ENCODE data around the gene VPS13D.

VPS13D gene

DNA sequence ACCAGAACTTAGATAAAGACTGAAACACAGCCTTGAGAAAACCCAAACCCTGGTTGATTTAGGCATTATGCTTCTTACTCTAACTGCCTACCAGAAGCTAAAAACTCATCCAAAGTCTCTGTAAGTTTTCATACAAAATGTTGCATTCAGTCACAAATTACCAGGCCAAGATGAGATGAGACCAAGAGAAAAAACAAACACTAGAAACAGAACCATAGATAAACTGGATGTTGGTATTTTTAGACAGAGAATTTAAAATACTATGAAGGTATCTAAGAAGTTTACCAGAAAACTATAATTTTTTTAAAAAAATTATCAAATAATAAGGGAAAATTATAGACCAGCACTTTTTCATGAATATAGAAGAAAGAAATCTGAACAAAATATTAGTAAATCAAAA, 180.5 kb downstream of the VPS13D start:
- DNase-seq: no peak

DNA sequence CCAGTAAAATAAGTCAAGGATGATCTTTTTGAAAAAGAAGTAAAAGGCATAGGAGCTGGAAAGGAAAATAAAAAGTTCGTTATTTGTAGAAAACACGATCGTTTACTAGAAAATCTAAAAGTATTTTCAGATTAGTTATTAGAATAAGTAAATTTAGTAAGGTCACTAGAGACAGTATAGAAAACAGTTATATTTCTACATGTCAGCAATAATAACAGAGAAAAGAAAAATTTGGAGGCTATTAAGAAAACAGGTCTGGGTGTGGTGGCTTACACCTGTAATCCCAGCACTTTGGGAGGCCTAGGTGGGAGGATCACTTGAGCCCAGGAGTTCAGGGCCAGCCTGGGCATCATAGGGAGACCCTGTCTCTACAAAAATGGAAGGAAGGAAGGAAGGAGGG, 181.3 kb downstream of the VPS13D start:
- DNase-seq: no peak

DNA sequence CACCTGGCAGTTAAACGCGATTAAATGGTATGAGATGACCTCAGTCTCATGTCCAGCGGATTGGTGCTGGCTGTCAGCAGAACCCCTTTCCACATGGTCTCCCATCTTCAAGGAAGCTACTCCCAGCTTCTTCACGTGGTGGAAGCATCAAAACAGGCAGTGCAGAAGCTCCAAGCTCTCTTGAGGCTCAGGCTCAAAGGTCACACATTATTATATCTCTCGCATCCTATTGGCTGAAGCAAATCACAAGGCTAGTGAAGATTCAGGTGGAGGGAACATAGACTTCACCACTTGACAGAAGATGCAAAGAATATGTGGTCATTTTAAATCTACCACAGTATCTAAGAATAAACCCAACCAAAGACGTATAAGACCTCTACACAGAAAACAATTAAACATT, 181.9 kb downstream of the VPS13D start:
- no peak for DNase-seq

DNA sequence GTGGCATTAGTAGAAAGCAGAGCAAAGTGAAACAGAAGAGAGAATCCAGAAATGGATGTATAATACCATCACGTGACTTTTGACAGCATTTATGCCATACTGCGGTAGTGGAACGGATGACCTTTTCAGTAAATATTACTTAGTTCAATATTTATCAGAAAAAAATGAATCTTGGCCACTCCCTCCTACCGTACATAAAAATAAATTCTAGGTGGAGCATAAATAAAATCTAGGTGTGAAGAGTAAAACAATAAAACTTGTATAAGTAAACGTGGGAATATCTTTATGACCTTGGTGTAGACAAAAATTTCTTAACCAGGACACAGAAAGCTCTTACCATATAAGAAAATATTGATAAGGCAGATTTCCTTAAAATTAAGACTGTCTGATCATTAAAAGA, 182.6 kb downstream of the VPS13D start:
- no peak for DNase-seq

DNA sequence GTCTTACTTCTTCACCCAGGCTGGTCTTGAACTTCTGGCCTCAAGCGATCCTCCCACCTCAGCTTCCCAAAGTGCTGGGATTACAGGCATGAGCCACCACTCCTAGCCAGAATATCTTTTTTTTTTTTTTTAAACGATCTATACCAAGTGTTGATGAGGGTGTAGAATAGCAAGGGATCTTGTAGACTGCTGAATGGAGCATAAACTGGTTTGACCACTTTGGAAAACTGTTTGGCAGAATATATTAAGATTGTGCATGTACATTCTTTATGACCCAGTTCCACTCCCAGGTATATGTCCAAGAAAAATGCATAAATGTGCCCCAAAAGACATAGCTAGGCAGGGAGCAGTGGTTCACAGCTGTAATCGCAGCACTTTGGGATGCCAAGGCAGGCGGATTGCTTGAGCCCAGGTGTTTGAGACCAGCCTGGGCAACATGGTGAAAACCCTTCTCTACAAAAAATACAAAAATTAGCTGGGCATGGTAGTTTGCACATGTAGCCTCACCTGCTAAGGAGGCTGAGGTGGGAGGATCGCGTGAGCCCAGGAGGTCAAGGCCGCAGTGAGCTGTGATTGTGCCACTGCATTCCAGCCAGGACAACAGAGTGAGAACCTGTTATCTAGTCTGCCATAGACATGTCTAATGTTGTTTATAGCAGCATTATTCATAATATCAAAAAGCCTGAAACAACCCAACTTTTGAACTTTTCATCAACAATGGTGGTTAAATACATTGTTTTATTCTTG, 184.0 kb downstream of the VPS13D start:
- DNase-seq: no peak

DNA sequence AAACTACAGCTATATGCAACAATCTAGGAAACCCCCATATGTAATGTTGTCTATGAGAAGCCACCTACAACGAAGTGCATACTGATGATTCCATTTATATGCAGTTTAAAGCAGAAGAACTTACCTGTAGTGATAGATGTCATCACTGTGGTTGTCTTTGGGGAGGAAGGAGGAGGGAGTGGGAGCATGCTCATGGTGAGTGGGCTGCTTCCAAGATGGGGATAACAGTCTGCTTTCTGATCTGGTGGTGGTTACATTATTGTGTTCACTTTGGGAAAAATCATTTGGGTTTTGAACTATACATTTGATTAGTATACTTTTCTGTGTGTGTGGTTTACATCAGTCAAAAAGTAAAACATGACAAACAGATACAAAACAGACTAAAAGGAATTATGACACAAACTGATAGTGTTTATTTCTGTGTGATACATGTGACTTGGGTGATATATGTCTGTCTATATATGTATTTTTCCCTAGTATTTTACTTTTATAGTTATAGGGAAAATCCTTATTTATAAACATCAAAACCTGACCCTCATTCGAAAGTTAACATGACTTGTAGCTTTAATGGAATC, 184.7 kb downstream of the VPS13D start:
- no peak for DNase-seq

DNA sequence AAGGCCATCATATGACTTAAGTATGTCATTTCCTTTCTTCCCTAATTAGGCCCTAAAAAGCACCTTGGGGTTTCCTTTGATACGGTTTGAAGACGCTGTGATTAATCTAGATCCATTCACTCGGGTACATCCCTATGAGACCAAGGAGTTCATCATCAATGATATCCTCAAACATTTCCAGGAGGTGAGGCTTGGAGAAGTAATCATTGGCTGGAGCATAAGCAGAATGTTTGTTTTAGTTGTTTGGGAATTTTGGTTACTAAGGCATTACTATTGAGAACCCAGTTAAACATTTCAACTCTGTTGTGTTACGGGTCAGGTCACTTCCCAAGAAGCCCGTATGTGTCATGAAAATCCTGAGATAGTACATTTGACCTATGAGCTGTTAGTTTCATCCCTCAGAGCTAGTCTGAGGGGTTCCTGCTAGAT, 185.2 kb downstream of the VPS13D start:
- no peak for DNase-seq

DNA sequence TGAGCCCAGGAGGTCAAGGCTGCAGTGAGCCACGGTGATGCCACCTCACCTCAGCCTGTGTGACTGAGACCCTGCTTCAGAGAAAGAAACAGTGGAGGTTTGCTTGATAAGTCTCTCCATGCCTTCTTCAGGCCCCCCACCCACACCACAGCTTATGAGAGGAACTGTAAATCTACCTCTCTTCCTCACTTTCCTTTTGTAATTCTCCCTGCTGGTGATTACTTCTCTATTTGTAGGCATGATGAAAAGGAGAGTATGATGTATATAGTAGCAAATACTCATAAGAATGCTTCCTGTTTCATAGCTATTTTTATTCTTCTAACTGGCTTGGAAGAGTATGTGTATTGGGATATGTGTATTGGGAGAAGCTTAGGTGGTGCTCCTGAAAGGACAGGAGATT, 186.3 kb downstream of the VPS13D start:
- no peak for DNase-seq

DNA sequence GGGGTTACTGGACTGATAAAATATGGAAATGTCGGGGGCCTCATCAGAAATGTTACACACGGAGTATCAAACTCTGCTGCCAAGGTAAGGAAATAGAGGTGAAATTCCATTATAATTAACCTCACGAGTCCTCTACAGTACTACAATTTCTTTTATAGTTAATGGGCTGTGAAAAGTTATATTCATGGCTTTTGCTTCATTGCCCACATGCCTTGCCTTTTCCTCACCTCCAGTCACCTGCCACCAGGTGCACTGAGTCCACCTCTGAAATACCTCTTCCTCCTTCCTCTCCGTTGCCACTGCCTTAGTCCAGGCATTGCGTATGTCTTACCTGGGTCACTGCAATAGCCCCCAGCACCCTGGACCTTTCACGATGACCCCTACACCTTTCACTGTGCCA, 186.9 kb downstream of the VPS13D start:
- DNase-seq: no peak

DNA sequence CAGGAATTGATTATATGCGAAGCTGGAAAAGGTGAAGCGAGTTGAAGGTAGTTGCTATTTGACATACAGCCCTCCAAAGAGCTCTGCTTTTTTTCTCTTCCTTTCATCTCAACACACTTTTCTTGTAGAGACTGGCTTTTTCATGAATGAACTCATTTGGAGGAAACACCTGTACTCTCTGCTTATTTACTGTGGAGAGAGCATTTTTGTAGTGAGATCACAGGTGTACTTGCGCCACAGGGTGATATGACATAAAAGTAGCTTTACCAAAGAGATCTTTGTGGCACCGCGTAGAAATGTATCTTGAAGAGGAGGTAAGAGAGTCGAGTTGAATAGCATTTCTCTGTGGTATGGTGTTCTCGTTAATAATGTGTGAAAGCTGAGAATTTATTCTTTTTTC, 187.6 kb downstream of the VPS13D start:
- DNase-seq: no peak

DNA sequence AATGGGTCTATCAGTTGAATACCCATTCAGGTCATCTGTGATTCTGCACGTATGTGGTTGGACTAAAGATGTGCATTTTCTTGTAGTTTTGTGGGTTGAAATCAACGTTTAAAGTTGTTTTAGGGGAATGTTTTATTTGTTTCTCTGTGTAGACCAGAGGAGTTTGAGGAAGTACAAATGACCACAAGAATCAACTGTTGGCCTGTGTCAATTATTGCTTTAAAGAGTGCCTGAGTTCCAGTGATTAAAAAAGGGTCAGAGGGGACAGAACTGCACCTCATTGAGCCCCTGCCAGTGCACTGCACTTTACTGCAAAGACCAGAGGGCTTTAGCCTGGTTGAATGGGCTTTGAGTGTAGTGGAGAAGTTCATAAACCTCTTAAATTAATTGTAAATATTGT, 190.3 kb downstream of the VPS13D start:
- no peak for DNase-seq

DNA sequence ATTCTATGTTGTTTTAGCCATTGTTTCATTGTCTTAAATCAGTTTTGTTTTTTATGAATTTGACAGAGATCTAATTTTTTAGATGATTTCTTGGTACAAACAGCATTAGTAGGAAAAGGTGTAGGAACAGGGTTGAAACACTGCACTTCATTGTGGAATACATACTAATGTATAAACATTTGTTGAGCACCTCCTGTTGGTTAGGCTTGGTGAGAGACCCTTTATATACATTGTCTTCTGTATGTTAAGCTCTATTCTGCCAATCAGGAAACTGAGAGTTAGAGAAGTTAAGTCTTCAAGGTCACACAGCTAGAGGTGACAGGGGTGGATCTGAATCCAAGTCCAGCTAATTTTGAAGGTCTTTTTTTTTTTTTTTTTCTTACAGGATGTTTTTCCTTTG, 192.7 kb downstream of the VPS13D start:
- DNase-seq: peak; percentile 16

DNA sequence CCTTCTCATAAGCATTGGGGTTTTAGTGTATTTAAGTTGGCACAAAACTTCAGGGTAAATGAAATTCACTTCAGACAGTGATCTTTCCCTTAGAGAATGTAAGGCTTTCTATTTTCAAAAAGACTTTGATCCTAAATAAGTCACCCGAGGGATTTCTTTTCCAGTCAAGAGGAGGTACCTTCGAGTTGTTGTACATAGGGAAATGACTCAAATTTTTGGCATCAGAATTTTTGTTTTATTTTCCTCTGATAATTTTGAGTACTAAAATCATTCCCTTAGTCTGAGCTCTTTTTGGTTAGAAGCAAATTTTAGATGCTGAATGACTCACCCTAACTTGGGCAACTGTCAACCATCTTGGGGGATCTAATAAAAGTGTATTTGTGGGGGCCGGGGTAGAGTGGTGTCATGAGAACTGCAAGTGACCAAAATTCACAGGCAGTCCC, 194.3 kb downstream of the VPS13D start:
- no peak for DNase-seq

DNA sequence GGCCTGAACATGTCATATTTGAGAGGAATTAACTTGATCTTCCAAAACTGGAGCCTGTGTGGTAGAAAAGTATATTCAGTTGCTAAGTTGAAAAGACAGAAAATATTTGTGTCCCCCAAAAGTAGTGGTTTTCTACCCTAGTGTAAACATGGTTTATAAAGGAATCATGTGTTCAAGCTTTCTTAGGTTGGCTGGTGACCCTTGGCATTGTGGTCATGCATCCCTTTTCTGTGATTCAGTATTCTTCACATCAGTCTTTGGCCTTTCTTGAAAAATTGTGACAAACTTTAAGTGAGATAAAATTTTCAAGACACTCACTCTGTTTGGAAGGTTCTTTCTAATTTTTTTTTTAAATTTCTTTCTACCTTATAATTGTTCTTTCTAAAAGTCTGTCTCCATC, 195.0 kb downstream of the VPS13D start:
- no peak for DNase-seq

DNA sequence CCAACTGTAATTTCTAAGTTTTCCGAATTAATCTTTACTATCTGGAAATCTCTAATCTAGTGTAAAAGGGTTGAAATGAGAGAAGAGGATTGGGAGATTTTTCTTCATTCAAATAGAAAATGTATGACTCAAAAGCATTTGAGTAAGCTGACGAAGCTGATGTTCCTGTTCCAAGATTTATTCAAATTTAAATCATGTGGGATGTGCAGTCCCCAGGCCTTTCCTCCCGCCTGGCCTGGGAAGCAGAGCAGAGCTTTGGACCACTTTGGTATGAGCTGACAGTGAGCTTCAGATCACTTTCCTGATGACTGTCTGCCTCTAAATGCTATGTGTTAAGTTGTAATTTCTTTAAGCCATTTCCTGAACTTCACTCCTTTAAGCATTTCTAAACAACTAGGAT, 196.2 kb downstream of the VPS13D start:
- no peak for DNase-seq

DNA sequence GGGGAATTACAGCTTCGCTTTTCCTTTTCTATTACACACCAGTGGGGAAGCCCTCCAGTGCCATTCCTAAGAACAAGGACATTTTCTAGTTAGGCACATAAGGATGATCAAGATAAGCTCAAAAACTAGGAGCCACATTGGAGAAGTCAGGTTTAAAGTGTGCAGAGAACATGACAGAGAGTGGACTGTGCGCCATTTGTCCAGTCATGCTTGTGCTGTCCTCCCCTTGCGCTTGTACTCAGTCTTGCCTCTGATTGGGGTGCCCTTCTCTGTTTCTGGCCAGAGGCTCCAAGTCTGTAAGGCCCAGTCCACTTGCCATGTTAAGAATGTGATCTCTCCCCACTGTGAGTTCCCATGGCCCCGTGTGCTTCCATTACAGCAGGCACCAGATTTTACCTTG, 198.5 kb downstream of the VPS13D start:
- DNase-seq: no peak

DNA sequence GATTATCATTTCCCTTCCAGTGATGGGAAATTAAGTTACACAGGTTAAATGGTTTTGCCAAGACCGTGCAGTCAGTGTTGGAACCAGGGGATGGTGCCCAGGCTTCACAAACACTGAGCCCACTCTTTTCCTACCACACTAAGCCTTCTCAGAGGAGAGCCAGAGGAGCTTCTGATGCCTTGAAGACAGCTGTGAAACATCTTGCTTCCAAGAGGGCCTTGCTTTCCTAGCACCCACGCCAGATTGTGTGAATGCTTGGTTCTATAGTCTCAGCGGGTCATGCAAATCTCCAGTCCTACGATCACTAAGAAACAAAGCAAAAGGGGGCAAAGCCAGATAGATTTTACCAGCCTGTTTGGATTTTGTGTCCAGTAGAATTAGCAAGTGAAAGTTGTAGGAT, 200.7 kb downstream of the VPS13D start:
- no peak for DNase-seq

DNA sequence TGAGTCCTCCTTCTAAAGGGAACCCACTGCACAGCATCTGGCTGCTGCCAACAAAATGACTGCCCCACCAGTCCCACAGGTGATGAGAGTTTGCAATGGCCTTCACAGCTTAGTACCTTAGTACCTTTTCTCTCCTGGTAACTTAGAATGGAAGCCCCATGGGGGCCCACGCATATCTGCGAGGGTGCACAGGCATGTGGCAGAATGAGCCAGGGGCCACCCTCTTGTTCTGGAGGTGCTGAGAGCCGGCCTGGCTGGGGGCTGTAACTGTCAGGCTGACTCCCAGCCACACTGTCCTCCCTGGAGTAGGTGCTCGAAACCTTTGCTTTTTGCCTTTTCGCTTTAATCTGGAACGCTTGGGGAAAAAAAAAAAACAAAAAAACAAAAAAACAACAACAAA, 203.1 kb downstream of the VPS13D start:
- no peak for DNase-seq

DNA sequence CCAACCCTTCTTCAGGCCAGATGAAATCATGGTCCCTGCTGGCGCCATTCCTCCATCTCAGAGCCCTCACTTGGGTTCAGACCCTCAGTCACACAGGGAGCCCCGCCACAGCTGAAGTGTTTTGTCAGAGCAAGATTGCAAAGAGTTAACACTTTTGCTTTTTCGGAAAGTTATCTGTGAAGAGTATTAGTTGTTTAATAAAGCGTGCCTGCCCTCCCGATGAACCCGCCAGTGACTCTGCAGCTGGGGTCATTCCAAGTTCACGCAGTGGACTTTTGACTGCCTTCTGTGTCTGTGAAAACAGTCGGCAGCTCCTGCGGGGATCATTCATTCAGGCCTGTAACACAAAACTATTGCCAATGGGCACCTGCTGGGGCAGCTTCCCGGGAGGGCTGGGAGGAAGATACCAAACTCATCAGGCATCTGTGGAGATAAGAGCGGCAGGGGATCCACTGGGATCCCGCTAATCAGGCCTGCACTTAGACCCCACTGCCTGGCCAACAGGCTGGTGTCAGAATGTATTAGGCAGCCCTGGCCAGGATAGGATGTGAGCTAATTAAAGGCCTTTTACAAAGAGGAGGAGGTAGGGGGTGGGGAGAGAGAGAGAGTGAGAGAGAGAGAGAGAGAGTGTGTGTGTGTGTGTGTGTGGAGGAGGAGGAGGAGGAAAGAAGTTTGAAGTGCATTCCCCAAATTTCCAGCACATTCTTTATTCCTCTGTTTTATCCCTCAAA, 203.7 kb downstream of the VPS13D start:
- no peak for DNase-seq

DNA sequence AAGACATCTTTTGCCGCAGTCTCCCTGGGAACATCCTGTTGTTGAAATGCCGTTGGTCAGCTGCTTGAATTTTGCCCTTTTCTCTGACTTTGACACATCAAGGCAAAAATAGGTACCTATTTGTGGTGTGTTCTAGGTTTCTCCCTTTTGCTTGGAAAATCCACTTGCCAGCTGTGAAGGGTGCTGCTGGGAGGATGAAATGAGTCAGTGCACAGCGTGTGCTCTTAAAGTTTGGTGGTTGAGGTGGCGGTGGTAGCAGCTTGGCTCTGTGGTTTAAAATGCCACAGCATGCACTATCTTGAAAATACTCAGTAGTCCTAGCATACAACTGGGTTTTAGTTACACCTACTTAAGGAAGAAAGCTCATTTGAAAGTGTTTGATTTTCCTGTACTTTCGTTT, 204.3 kb downstream of the VPS13D start:
- DNase-seq: peak; percentile 64

DNA sequence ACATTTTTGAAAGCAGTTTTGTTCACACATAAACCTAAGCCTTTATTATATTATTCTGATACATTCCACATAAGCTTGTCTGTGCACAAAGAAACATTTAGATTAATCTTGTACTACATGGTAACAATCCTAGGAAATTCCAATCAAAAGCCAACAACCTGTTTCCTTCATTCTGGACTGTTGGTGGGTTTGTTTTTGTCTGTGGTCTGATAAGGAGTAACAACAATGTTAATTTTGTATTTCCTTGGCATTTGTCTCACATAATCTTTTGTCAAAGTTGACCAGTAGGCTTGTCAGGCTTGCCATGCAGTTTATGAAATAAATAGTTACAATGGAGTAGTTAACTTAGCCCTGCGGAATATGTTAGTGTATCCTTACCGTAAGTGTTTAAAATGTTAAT, 204.9 kb downstream of the VPS13D start:
- peak; percentile 18 for DNase-seq

DNA sequence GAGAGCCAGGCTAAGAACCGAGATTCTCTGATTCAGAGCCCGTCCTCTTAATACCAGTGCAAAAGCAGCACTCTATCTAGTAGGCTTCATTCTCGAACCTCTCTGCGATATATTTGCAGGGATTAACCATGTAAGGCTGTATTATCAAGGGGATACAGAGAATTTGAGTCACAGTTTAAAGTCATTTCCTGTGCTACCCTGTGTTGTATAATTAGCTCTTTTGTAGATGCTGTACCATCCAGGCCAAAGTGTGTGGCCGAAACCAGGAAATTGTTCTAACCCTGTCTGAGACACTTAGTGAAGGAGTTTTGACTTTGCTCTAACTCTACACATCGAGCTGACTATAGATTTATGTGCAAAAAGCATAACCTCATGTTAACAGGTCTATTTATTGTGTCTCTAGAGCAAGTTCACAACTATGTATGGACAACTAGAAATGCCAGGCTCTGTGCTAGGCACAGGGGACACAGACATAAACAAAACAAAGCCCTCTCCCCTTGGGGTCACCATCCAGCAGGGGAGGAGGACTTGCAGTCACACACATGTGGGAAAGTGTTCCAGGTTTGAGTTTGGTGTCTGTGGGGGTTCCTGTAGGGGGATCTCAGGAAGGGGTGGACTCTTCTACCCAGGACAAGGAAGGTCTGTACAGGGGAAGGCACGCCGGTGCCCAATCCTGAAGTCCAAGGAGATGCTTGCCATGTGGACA, 206.0 kb downstream of the VPS13D start:
- no peak for DNase-seq

DNA sequence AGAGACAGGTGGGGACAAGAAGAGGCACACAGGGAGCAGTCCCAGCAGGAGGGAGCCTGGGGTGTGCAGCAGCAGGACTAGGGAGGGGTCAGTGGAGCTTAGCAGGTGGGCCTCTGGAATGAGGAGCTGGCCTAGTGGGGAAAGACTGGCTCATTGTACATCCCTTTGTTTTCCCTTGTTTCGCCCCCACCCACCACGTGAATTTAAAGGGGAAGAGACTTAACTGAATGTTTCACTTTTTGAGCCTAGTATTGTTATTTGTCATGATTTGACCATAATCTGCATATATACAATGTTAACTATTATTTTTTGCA, 206.5 kb downstream of the VPS13D start:
- no peak for DNase-seq

Data from hematopoietic multipotent progenitor cell treated with erythropoietin and hydrocortisone succinate and interleukin-3 and kit ligand, for 8 days (in vitro differentiated cells).